Activated CD8-positive, alpha-beta memory T cell treated with anti-CD3 and anti-CD28 coated beads, Interleukin-2, amount 50 U/mL, for 1 hour (primary cell): Measurements from ENCODE around the gene SLC35F5.
"Not testable (repeated sequence)": the region's sequence is repeated elsewhere in the genome, so short reads cannot be mapped to it uniquely, and the experiment has no call there.

ENCODE experiments used
- DNase-seq: peaks from one replicate; pipeline ENCODE4 v3.0.0-alpha.2; 2020; ENCODE audit errors: extremely low read depth

SLC35F5 gene, protein sequence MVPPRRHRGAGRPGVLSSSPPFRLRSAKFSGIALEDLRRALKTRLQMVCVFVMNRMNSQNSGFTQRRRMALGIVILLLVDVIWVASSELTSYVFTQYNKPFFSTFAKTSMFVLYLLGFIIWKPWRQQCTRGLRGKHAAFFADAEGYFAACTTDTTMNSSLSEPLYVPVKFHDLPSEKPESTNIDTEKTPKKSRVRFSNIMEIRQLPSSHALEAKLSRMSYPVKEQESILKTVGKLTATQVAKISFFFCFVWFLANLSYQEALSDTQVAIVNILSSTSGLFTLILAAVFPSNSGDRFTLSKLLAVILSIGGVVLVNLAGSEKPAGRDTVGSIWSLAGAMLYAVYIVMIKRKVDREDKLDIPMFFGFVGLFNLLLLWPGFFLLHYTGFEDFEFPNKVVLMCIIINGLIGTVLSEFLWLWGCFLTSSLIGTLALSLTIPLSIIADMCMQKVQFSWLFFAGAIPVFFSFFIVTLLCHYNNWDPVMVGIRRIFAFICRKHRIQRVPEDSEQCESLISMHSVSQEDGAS

DNA sequence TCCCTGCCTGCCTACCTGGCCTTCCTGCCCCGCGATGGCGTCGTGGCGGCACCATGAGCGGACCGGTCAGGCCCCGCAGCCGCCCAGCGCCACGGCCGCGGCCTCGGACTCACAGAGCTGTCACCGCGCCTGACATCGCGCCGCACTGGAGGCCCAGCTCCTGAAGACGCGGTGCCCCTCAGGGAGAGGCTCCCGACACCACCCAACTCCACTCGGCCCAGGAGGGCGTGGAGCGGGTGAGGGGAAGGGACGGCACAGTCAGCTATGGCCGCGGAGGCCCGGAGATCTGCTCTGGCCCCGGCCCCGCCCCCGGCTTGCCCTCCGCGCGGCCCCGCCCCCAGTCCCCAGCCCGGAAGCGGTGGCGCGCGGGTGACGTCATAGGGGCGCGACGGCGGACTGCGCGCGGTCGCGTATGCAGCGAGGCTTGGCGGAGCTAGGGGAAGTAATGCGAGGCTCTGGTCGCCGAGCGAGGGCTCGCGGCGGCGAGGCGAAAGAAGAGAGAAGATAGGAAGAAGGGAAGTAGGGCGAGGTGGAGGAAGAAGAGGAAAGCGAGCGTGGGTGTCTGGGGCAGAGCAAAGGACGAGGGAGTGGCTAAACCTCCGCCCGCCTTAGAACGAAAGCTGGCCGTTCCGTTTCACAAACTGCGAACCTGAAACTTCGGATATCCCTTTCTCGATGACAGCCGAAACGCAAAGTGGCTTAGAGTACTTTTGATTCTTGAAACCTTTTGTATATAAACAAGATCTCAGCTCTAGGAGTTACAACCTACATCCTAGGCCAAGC lies at the start of gene SLC35F5:
SLC35F5 (minus strand) TSS at position 288 of the 783 bp plus-strand sequence; CDS start at position 55, 233 bp downstream.
- DNase-seq, result peak; percentile 73

DNA sequence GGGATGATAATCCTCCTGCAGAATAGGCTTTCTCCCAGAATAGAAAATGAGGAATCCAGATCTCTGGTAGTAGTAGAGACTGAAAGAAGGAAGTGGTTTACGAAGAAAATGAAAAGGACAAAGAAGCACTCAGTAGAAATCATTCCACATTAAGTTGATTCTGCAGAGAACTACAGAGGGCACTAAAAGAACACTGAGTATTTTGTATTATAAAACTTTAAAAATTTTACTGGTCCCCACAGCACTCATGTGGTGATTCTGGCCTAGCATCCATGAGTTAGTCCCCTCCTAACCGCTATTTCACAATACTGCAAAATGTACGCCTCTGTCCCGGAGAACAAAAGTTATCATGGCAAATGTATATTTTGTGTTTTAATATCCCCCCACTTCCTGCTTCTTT lies 42.9 kb upstream of the SLC35F5 start:
- no peak for DNase-seq

DNA sequence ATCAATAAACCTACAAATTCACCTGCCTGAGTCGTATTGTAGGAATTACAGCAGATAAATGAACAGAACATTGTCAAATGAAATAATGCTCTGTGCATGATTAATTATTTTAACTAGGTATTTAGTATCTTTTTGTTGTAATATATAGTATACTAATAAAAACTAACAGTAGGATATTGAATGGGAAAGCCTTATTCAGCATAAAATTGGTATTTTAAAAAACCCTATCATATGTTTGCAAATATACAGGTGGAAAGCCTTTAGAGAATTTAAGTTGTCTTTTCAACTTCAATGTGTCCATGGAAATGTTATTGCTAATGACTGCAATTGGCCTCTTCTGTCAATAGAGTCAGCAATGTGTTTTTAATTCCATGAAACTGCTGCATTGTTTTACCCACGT lies 40.8 kb upstream of the SLC35F5 start:
- no peak for DNase-seq

DNA sequence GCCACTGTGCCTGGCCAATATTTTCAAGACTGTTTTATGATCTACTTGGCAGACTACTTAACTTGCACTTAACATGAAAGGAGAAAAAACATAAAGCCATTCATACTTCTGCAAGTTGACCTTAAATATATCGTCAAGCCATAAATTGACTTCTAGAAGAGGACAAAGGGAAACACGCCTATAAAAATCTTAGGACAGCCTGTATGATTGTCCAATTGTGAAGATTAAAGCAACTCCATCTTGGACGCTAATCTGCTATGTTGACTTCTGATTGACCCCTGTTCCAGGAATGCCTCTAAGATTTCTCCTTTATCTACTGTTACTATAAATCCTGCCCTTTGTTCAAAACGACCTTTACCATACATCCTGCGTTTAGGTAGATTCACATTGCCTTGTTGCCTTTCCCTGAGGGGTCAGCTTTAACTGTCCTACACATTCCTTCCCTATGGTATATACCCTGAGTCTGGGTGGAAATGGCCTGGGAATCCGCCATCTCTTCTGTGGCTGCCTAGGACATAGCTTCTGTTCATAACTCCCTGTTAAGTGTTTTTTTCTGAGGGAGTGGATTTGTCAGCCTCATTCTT lies 40.2 kb upstream of the SLC35F5 start:
- DNase-seq, result no peak

DNA sequence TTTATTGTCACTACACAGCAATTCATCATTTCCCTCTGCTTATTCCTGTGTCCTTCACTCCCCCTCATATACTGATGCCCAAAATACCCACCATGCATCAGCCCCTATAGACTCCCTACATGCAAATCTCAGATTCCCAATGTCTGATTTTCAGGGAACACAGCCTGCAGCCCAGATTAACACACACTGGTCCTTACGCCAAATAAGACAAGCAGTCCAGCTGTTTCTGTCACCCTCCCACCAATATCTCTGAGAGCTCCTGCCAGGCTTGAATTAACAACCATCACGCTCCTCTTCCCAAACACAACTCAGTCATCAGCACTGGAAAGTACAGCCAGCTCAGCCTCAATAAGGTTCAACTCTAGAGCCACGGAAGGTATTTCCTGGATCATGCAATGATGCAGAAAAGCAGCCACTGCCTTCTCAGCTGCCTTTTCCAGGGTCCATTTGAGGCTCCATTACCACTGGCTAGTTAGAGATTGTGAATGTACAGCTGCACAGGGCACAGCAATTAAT lies 39.0 kb upstream of the SLC35F5 start:
- DNase-seq, result no peak

DNA sequence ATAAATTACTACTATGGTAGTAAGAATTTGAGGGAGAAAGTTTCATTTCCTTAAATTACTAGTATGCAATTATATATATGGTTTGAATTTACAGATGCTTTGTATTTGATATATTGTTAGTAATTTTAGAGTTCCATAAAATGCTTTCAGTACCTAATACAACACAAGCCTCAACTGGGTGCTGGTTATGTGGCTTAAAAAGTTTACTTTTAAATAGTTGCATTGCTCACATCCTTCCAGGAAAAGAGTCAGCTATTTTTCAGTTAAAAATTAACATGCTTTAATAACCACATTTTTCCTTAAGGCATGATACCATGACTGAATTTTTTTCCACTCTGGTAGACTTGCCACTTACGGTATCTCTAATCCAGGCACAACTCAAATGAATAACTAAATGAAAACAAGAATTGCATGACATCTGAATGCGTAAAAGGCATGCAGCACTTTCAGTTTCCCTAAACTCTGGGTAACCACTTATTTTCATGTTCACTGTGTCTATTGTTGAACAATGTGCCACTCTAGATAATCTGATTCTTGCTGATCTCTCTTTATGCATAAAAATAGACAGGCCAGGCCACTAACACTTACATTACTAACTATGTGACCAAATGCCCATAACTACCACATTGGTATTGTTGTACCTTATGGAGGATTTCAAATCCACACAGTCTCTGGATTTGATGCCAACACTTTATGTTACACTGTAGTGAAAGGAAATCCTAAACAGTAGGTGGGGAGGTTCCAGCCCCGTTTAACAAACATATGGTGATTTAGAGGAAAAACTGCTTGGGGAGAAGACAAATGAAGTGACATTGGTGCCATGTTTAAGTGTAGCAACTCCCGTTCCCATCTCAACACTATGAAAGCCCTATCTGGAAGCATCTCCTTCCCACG lies 35.5 kb upstream of the SLC35F5 start:
- no peak for DNase-seq

DNA sequence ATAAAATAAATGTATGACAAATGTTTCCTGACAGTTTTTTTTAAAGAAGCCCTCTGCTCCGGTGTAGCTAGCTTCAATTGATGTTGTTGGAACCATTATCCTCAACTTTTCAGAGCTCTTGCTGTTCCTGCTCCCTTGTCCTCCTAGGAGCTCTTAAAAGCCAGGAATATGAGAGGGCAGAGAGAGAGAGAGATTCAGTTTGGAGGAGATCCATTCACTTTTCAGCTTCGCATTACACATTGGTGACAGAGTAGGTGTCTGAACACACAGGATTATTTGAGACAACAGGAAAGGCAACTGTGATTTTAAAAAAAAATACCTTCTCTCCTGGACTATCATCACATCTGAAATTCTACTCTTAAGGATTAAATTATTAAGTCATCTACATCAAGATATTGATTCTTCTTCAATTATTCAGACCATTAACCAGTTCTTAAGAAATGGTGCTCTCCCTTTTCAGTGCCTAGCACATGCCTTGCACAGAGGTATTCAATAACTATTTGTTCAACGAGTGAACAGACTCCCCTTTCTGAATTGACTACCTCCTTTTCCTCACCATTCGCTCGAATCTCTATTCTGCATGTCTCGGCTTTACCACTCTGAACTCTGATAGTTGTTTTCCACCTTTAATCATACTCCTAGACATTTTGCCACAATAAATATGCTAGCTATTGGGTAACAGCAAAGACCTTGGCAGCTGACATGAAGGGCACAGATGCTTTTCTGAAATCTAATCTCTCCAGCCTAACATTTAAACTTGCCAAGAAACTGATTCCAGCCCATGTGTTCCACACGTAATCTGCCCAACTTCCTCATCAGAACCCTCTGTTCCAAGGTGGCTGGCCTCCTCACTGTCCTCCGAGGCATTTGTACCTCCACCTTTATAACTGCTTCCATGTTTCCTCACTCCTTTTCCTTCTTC lies 28.6 kb upstream of the SLC35F5 start:
- DNase-seq, result no peak

DNA sequence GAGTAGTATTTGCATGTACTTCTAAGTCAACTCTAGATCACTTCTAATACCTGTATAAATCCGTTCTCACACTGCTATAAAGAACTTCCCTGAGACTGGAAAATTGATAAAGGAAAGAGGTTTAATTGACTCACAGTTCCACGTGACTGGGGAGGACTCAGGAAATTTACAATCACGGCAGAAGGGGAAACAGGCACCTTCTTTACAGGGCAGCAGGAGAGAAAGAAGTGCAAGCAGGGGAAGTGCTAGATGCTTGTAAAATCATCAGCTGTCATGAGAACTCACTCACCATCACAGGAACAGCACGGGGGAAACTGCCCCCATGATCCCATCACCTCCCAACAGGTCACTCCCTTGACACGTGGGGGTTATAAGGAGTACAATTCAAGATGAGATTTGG lies 24.0 kb upstream of the SLC35F5 start:
- no peak for DNase-seq

DNA sequence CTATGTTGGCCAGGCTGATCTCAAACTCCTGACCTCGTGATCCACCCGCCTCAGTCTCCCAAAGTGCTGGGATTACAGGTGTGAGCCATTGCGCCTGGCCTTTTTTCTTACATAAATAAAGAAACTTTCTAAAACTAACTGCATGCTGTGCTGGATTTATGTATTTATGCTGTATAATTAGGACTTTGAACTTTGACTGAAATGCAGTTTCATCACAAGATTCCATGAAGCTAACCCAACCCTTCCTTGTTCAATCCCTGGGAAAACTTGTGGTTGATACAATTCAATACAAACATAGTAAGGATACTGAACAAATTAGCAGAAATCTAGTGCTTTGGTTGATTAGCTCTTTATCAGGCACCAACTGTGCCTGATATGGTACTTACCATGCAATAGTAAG lies 20.9 kb upstream of the SLC35F5 start:
- DNase-seq, result no peak

DNA sequence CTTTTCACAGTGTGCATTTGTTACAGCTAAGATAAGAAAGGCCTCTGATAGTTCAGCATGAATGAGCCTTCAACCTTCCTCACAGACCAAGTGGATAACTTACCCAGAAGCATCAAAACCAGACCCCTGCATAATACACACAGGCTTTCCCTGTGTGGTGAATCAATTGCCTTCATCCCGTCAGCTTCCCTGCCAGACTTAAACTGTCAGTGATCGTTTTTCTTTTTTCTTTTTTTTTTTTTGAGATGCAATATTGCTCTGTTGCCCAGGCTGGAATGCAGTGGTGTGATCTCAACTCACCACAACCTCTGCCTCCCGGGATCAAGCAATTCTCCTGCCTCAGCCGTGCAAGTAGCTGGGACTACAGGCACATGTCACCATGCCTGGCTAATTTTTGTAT lies 20.5 kb upstream of the SLC35F5 start:
- no peak for DNase-seq

DNA sequence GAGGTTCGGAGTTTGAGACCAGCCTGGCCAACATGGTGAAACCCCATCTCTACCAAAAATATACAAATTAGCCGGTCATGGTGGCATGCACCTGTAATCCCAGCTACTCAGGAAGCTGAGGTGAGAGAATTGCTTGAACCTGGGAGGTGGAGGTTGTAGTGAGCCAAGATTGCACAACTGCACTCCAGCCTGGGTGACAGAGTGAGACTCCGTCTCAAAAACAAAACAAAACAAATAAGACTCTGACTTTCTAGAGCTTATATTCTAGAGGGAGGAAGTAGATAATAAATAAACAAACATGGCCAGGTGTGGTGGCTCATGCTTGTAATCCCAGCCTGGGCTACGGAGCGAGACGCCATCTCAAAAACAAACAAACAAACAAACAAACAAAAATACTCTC lies 18.2 kb upstream of the SLC35F5 start:
- not testable (repeated sequence) for DNase-seq

DNA sequence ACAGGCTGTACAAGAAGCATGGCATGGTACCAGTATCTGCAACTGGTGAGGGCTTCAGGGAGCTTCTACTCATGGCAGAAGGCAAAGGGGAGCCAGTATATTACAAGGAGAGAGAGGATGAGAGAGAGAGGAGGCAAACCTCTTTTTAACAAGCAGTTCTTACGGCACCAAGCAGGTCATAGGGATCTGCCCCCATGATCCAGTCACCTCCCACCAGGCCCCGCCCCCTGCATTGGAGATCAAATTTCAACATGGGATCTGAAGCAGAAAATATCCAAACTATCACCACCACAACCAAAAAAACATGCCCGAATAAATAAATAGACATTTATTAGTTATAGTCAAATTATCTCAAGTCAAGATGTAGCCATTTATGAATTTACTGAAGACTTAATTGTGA lies 14.5 kb upstream of the SLC35F5 start:
- no peak for DNase-seq

DNA sequence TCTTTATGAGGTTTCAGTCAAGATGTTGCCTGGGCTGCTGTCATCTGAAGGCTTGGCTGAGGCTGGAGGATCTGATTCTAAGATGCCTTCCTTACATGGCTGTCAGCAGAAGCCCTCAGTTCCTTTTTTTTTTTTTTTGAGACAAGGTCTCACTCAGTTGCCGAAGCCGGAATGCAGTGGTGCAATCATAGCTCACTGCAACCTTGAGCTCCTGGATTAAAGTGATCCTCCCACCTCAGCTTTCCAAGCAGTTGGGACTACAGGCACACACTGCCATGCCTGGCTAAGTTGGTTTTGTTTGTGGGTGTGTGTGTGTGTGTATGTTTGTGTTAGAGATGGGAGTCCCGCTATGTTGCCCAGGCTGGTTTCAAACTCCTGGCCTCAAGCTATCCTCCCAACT lies 13.1 kb upstream of the SLC35F5 start:
- DNase-seq, result no peak

DNA sequence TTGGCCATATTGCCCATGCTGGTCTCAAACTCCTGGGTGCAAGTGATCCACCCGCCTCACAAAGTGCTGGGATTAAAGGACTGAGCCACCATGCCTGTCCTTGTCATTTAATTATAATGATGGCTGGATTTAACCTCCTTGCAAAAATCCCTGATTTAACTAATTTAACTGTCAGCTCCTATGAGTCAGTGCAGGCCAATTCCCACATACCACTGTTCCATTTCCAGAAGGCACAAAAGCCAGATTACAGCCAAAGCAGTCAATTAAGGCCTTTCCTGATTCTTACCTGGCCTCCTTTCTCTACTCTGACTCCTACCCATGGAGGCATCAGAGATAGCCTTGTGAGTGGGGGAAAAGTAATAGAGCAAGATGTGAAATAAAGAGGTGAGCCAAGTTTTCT lies 12.3 kb upstream of the SLC35F5 start:
- DNase-seq, result no peak

DNA sequence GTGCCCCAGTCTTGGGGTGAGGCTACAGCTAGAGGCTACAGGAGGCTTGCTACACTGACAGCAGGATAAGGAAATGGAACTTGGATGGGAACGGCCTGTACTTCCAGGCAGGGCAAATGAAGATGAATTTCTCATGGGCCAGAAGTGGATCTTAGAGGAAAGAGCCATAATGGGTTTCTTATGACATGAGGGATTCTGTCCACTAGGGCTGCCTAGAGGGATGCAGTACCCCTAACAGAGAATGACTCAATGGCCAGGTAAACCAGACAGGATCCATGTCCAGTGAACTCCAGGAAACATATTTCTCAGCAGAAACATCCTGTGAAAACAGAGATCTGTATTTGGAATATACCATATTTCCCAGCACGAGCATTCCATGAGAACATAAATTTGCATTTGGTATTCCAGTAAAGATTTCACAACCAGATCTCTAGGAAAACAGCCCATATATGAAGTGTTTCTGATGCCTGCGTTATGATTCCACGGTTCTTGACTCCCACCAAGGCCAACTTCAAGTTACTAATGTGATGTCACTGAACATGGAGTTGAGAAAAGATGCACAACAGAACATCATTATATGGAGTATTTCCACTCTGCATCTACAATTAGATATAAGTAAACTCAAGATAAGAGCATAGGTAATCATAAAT lies 11.5 kb upstream of the SLC35F5 start:
- no peak for DNase-seq

DNA sequence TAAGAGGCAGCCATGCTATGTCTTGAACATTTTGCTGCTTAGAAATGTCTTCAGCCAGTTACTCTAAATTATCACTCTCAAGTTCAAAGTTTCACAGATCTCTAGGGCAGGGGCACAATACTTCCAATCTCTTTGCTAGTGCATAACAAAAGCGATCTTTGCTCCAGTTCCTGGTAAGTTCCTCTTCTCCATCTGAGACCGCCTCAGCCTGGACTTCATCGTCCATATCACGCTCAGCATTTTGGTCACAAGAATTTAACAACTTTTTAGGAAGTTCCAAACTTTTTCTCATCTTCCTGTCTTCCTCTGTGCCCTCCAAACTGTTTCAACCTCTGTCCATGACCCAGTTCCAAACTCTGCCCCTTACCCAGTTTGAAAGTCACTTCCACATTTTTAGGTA lies 8.8 kb upstream of the SLC35F5 start:
- DNase-seq, result no peak

DNA sequence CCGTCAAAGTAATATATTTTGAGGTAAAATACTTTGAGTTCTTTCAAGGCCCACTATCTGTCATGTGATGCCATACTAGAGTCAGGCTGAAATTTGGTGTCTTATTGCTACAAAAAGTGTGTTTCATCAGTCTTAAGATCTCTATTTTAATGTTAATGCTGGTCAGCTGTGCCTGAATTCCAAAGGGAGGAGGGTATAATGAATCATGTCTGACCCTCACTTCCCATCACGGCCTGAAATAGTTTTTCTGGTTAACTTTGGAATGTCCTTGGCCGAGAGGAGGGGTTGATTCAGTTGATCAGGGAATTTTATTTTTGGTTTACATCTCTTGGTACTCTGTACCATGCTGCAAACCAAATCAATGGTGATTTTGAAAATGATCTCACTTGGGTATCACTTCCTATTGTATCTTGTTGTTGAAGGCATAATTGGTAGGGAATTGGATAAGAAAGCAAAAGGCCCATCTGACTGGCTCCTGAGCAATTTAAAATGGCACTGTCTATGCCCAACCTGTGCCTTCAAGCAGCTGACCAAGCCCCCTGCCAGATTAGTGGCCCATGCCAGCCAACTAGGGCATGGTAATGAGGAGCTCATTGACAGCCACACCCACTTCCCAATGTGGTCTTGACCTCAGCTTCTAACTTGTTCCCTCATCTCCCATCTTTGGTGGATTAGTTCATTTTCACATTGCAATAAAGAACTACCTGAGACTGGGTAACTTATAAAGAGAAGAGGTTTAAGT lies 6.1 kb upstream of the SLC35F5 start:
- no peak for DNase-seq

DNA sequence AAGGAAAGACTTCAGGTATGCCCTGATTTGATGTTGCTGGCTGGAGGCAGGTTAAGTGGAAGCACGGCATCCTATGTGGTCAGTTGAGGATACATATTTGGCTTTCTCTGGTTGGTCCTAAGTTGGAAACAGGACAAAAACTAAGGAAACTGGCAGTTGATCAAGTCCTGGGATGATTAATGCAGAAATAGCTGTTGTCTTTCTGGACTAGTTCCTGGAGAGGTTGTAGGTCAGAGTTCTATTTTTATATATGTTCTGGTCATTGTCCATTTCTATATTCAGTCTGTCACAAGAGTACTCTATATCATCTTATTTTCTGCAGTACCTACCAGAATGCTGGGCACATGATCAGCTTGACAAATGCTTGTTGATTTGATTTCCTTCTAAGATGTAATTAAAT lies 4.0 kb upstream of the SLC35F5 start:
- DNase-seq, result no peak

DNA sequence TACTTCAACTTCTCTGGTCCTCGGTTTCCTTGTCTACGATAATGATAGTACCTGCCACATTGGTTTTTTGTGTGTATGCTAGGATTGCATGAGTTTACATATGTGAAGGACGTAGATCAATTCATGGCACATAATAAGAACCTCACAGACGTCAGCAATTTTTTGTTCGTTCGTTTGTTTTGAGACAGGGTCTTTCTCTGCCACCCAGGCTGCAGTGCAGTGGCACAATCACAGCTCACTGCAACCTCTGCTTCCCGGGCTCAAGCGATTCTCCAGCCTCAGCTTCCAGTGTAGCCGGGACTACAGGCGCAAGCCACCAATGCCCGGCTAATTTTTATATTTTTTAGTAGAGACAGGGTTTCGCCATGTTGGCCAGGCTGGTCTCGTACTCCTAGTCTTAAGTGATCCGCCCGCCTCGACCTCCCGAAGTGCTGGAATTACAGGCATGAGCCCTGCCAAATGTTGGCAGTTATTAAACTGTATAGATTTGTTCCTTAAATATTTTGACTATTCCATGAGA lies 756 bp upstream of the SLC35F5 start:
- DNase-seq, result no peak
